HepG2 (cell line): ENCODE results near the gene OTP. TPM values are rescaled to one million over a fixed set of nuclear protein-coding genes. Genes with fewer than 3 reads are reported as not detected.

Experiments
- ATAC-seq: fragments of 200-7000 bp; cut with Tn5 transposase; 3 replicates; pipeline ENCODE4 v1.9.1; 2020; ENCODE audit warnings: mild to moderate bottlenecking, moderate library complexity
- BruUV-seq: library from RNA; stranded (reverse); fragments of 400-500 nt; replicated peaks from 2 replicates; lab custom pipeline; 2021; lab: Mats Ljungman, UMichigan
- CTCF ChIA-PET: fragments of 300-600 bp; formaldehyde crosslinking; extraction: SDS; loops from one replicate; lab custom pipeline; 2021; ENCODE audit warnings: low total read pairs, inconsistent platforms, low intra/inter-chr PET ratio; lab: Yijun Ruan, JAX
- POLR2A ChIA-PET: fragments of 350-600 bp; sonication (Branson Sonifier 250); formaldehyde crosslinking; loops from one replicate; lab custom pipeline; 2020; ENCODE audit warnings: antibody characterized with exemption, inconsistent platforms; lab: Yijun Ruan, JAX
- DNase-seq: peaks from one replicate; pipeline ENCODE4 v3.0.0-alpha.2; 2015; ENCODE audit warnings: low spot score
- FAIRE-seq: peaks from 3 replicates; lab custom pipeline; 2011; peaks lifted over from hg19 to GRCh38; lab: Jason Lieb, UNC
- H2AFZ ChIP-seq: one replicate; pipeline ENCODE4 v1.6.1; 2011; ENCODE audit warnings: low read length, inconsistent platforms
- H3K27ac ChIP-seq: fragments of 300-600 bp; 3 replicates; pipeline ENCODE4 v1.8.0; 2011; ENCODE audit warnings: mixed run types, mild to moderate bottlenecking, mixed read lengths, low read length, inconsistent platforms; ENCODE audit not compliant: insufficient read depth; ENCODE audit errors: extremely low read length
- H3K27me3 ChIP-seq, 2 experiments: fragments of 200-600 bp in 1 of 2; 2 replicates in 1 of 2; 3 replicates in 1 of 2; pipeline versions ENCODE4 v1.6.0 to v1.8.0; 2011; ENCODE audit warnings: low read length in 2 of 2, mild to moderate bottlenecking in 2 of 2, moderate library complexity in 2 of 2, inconsistent platforms in 1 of 2; ENCODE audit not compliant: insufficient read depth in 2 of 2, control insufficient read depth in 1 of 2
- H3K36me3 ChIP-seq, 2 experiments: fragments of 200-600 bp in 1 of 2; replicated peaks in 1 of 2; 2 replicates in 1 of 2; 3 replicates in 1 of 2; pipeline versions ENCODE4 v1.5.1 to v1.8.0; 2011; ENCODE audit warnings: low read length in 2 of 2, inconsistent platforms in 1 of 2; ENCODE audit not compliant: insufficient read depth in 2 of 2, control insufficient read depth in 1 of 2
- H3K4me1 ChIP-seq: 2 replicates; pipeline ENCODE4 v1.5.1; 2012; ENCODE audit warnings: low read length, inconsistent platforms; ENCODE audit not compliant: insufficient read depth
- H3K4me2 ChIP-seq: 2 replicates; pipeline ENCODE4 v1.6.0; 2011; ENCODE audit warnings: low read depth, low read length, inconsistent platforms
- H3K4me3 ChIP-seq, 3 experiments: fragments of 200-600 bp in 1 of 3; sonication (generic), shearing (Covaris generic) in 1 of 3; replicated peaks in 1 of 3; 2 replicates each; pipeline ENCODE4 v1.5.1; 2011 to 2016; ENCODE audit warnings: low read length in 3 of 3, inconsistent platforms in 2 of 3, low read depth in 2 of 3, mild to moderate bottlenecking in 2 of 3, control low read depth in 1 of 3, mixed read lengths in 1 of 3; ENCODE audit not compliant: insufficient read depth in 1 of 3
- H3K79me2 ChIP-seq: one replicate; pipeline ENCODE4 v1.6.1; 2011; ENCODE audit warnings: low read length, inconsistent platforms; ENCODE audit not compliant: insufficient read depth
- H3K9ac ChIP-seq: 2 replicates; pipeline ENCODE4 v1.6.0; 2011; ENCODE audit warnings: mild to moderate bottlenecking, low read depth, low read length, inconsistent platforms; ENCODE audit not compliant: insufficient read depth
- H3K9me3 ChIP-seq: 2 replicates; pipeline ENCODE4 v1.5.1; 2012; ENCODE audit warnings: mild to moderate bottlenecking, low read length
- H4K20me1 ChIP-seq: 2 replicates; pipeline ENCODE4 v1.6.0; 2011; ENCODE audit warnings: inconsistent platforms, mild to moderate bottlenecking, low read length, moderate library complexity; ENCODE audit not compliant: insufficient read depth
- JUND ChIP-seq: sonication (generic); formaldehyde crosslinking; IDR thresholded peaks from 2 replicates; pipeline ENCODE4 v1.8.0; 2022; ENCODE audit warnings: mild to moderate bottlenecking, missing genetic modification reagents
- KIAA2018 ChIP-seq: sonication (generic); formaldehyde crosslinking; IDR thresholded peaks from 2 replicates; pipeline ENCODE4 v1.5.0; 2020; ENCODE audit warnings: mild to moderate bottlenecking, missing genetic modification reagents, borderline replicate concordance
- KLF11 ChIP-seq: IDR thresholded peaks from 2 replicates; pipeline ENCODE4 v1.6.1; 2016; ENCODE audit warnings: missing compliant biosample characterization
- MZF1 ChIP-seq: sonication (generic); formaldehyde crosslinking; IDR thresholded peaks from 2 replicates; pipeline ENCODE4 v1.8.1; 2023; ENCODE audit warnings: mild to moderate bottlenecking, missing genetic modification reagents, borderline replicate concordance
- NFE2 ChIP-seq: sonication (generic); formaldehyde crosslinking; IDR thresholded peaks from 2 replicates; pipeline ENCODE4 v1.4.0; 2020; ENCODE audit warnings: missing genetic modification reagents
- NFE2L1 ChIP-seq: sonication (generic); formaldehyde crosslinking; IDR thresholded peaks from 2 replicates; pipeline ENCODE4 v1.4.0; 2020; ENCODE audit warnings: missing genetic modification reagents, mild to moderate bottlenecking, borderline replicate concordance
- NFIC ChIP-seq: IDR thresholded peaks from 2 replicates; pipeline ENCODE4 v1.6.1; 2012; ENCODE audit warnings: mild to moderate bottlenecking, low read length, inconsistent platforms
- PTBP1 ChIP-seq: fragments of 200-400 bp; formaldehyde crosslinking; IDR thresholded peaks from 2 replicates; pipeline ENCODE4 v1.6.1; 2018; ENCODE audit warnings: low read length, low read depth; ENCODE audit not compliant: poor library complexity, severe bottlenecking
- SUZ12 ChIP-seq: fragments of 150-350 bp; IDR thresholded peaks from 2 replicates; pipeline ENCODE4 v1.6.1; 2014; ENCODE audit warnings: low read depth, low read length
- TFDP1 ChIP-seq: IDR thresholded peaks from 2 replicates; pipeline ENCODE4 v1.6.1; 2016; ENCODE audit warnings: missing compliant biosample characterization, missing genetic modification reagents, borderline replicate concordance
- ZNF121 ChIP-seq: sonication (generic); formaldehyde crosslinking; IDR thresholded peaks from 2 replicates; pipeline ENCODE4 v1.5.0; 2020; ENCODE audit warnings: mild to moderate bottlenecking, missing genetic modification reagents
- ZNF235 ChIP-seq: sonication (generic); formaldehyde crosslinking; IDR thresholded peaks from 2 replicates; pipeline ENCODE4 v1.8.1; 2023; ENCODE audit warnings: mild to moderate bottlenecking, missing genetic modification reagents, borderline replicate concordance
- ZNF331 ChIP-seq: sonication (generic); formaldehyde crosslinking; IDR thresholded peaks from 2 replicates; pipeline ENCODE4 v1.4.0; 2020; ENCODE audit warnings: missing genetic modification reagents
- ZNF761 ChIP-seq: sonication (generic); formaldehyde crosslinking; conservative IDR thresholded peaks from 2 replicates; pipeline ENCODE4 v1.4.0; 2020; ENCODE audit warnings: mild to moderate bottlenecking, missing genetic modification reagents
- ZSCAN21 ChIP-seq: sonication (generic); formaldehyde crosslinking; IDR thresholded peaks from 2 replicates; pipeline ENCODE4 v1.8.0; 2022; ENCODE audit warnings: mild to moderate bottlenecking, missing genetic modification reagents, moderate library complexity, borderline replicate concordance
- WGBS: methylation state at CpG from one replicate; pipeline ENCODE4 v1.1.6; 2017; ENCODE audit warnings: low lambda C conversion rate; 5-methylcytosine and 5-hydroxymethylcytosine counted together
- in situ Hi-C: cut with HindIII; loops from 2 replicates; pipeline ENCODE4 v1.10.0; 2017; ENCODE audit warnings: low pct_unique_long_range_greater_than_20kb; ENCODE audit not compliant: extremely low pct_ligation_motif_present
- intact Hi-C: fragments of 100-400 bp; cut with micrococcal nuclease; formaldehyde crosslinking; loops from one replicate; pipeline ENCODE4 v1.10.0; 2022; ENCODE audit not compliant: unreplicated experiment
- polyA plus RNA-seq, 8 experiments: library from polyadenylated mRNA; depleted of rRNA in 3 of 8; stranded (reverse) in 7 of 8; unstranded in 1 of 8; fragments of >200 nt; fragmentation: Illumina TruSeq in 4 of 8; extraction: Trizol in 4 of 8; gene quantifications; 2 replicates each; pipeline versions ENCODE4 v1.2.1 to v1.2.3, GENCODE V29; 2011 to 2016; ENCODE audit warnings: low read depth in 4 of 8, missing spikeins in 1 of 8, mixed read lengths in 1 of 8; ENCODE audit not compliant: insufficient read depth in 1 of 8
- total RNA-seq, 5 experiments: library from RNA; depleted of rRNA; stranded (reverse); fragments of >200 nt; fragmentation: Illumina TruSeq; extraction: Trizol; gene quantifications; 2 replicates each; pipeline ENCODE4 v1.2.3, GENCODE V29; 2016; ENCODE audit warnings: low read depth in 1 of 5

Gene OTP
- total and polyA plus RNA-seq, 2 of the 13 experiments (the other 11 are each of a cell fraction or from before 2014, with no cell fraction given) = not detected

GRCh38 chr5:77590347-77590746 is 48.2 kb downstream of the OTP start:
- Histone ChIP-seq H4K20me1 (no peaks in the 10 kb centered on the region), H3K4me1 (no peaks in the 10 kb centered on the region), H3K79me2 (no peaks in the 10 kb centered on the region), H3K4me2 (no peak overlapping the region), H3K27ac (no peak overlapping the region), H3K4me3 (no peak overlapping the region), H3K27me3 (no peaks in the 10 kb centered on the region), H3K9me3 (peaks cover 5% of the 10 kb centered on the region; the same call in 1 of the 2 replicates), H2AFZ (no peak overlapping the region), H3K9ac (no peak overlapping the region), H3K36me3 (no peaks in the 10 kb centered on the region)
- ChIA-PET POLR2A (no interaction called here), CTCF (no interaction called here)
- ATAC-seq = no peak
- 0% methylated on average over 3 of the region's 3 CpGs for WGBS
- in situ Hi-C loops (no loop called here), intact Hi-C loops (no loop called here)
- no peak for FAIRE-seq
- no TSS peak for BruUV-seq
- no peak for DNase-seq
- TF ChIP-seq KLF11 (no peak), KIAA2018 (CRISPR knock-in tag) (no peak), ZNF331 (no peak), NFIC (no peak), NFE2 (CRISPR knock-in tag) (no peak), ZNF761 (CRISPR knock-in tag) (no peak), NFE2L1 (CRISPR knock-in tag) (no peak), MZF1 (no peak), JUND (no peak), PTBP1 (no peak), TFDP1 (CRISPR knock-in tag) (no peak), ZNF121 (CRISPR knock-in tag) (no peak), SUZ12 (no peak), ZSCAN21 (CRISPR knock-in tag) (no peak), ZNF235 (no peak)
